SJSA1 (cell line): ENCODE data around the gene ZFPM1. TPM values are rescaled to one million over a fixed set of nuclear protein-coding genes. Genes with fewer than 3 reads are reported as not detected.
"Not testable (repeated sequence)": the region's sequence is repeated elsewhere in the genome, so short reads cannot be mapped to it uniquely, and the experiment has no call there.

Experiments
- DNase-seq, 2 experiments: peaks; one replicate each; pipeline ENCODE4 v3.0.0-alpha.2; 2015 to 2020; ENCODE audit warnings: low spot score in 2 of 2, low read depth in 1 of 2
- H3K27ac ChIP-seq: fragments of 250-450 bp; sonication (Bioruptor Pico); 2 replicates; pipeline ENCODE4 v1.5.1; 2020; ENCODE audit warnings: mild to moderate bottlenecking, moderate library complexity
- H3K27me3 ChIP-seq: fragments of 250-450 bp; sonication (Bioruptor Pico); replicated peaks from 2 replicates; pipeline ENCODE4 v1.5.1; 2020; ENCODE audit warnings: mild to moderate bottlenecking, moderate library complexity
- H3K36me3 ChIP-seq: fragments of 250-450 bp; sonication (Bioruptor Pico); 2 replicates; pipeline ENCODE4 v1.5.1; 2020; ENCODE audit warnings: mild to moderate bottlenecking
- H3K4me1 ChIP-seq: fragments of 250-450 bp; sonication (Bioruptor Pico); replicated peaks from 2 replicates; pipeline ENCODE4 v1.6.1; 2021; ENCODE audit warnings: mild to moderate bottlenecking
- H3K4me3 ChIP-seq: fragments of 250-450 bp; sonication (Bioruptor Pico); 2 replicates; pipeline ENCODE4 v1.5.1; 2020; ENCODE audit warnings: mild to moderate bottlenecking
- H3K9me3 ChIP-seq: fragments of 250-450 bp; sonication (Bioruptor Pico); replicated peaks from 2 replicates; pipeline ENCODE4 v1.5.1; 2020; ENCODE audit warnings: mild to moderate bottlenecking
- total RNA-seq: library from RNA; depleted of rRNA; stranded (reverse); fragments of >200 nt; shearing (Covaris generic); gene quantifications from 2 replicates; pipeline ENCODE4 v1.2.3, GENCODE V29; 2014

ZFPM1 gene
- total RNA-seq, 1 experiment from 2014 or later, result 0.92 TPM

DNA sequence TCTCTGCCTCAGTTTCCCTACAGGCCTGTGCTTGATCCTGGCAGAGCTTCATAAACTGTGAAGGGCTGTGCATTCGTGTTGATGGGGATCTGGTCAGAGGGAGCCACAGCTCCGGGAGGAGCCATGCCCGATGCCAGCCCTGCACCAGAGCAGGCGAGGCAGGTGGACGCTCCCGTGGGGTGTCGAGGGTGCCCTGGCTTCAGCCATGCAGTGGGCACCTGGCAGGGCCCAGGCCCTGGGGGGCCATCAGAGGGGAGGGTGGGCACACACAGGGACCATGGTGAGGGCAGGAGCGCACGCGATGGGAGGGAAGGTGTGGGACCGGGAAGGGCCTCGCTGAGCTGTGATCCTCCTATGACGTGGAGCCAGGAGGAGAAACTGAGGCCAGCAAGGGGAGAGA lies 22.0 kb downstream of the ZFPM1 start:
- Histone ChIP-seq H3K9me3 (no peaks in the 10 kb centered on the region), H3K4me1 (no peaks in the 10 kb centered on the region), H3K36me3 (no peaks in the 10 kb centered on the region), H3K27me3 (no peaks in the 10 kb centered on the region), H3K27ac (no peak overlapping the region), H3K4me3 (no peak overlapping the region)
- DNase-seq, result no peak

DNA sequence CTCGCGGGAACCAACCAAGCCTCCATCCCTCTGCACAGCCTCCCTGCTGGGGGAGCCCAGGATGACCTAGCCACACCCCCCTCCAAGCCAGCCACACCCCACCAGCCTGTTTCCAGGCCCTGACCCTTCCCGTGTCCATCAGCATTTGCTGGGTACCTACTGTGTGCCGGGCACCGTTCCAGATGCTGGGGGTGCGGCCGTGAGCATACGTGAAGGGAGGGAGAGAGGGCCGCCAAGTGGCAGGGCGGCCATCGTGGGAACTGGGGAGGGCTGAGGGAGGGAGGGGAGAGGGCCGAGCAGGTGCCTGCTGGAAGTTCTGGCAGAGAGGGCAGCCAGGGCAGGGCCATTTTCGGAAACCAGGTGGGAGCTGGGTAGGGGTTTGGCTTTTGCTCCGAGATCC lies 23.1 kb downstream of the ZFPM1 start:
- H3K27me3 ChIP-seq, result no peaks in the 10 kb centered on the region
- no peak overlapping the region for H3K4me3 ChIP-seq
- H3K27ac ChIP-seq, result no peak overlapping the region
- H3K9me3 ChIP-seq, result no peaks in the 10 kb centered on the region
- no peak for DNase-seq
- no peaks in the 10 kb centered on the region for H3K4me1 ChIP-seq
- H3K36me3 ChIP-seq, result no peaks in the 10 kb centered on the region

GRCh38 chr16:88476817-88477397 lies 23.8 kb downstream of the ZFPM1 start:
- Histone ChIP-seq H3K4me3 (no peak overlapping the region), H3K36me3 (no peaks in the 10 kb centered on the region), H3K27ac (no peak overlapping the region), H3K9me3 (no peaks in the 10 kb centered on the region), H3K4me1 (no peaks in the 10 kb centered on the region), H3K27me3 (no peaks in the 10 kb centered on the region)
- DNase-seq, result no peak

DNA sequence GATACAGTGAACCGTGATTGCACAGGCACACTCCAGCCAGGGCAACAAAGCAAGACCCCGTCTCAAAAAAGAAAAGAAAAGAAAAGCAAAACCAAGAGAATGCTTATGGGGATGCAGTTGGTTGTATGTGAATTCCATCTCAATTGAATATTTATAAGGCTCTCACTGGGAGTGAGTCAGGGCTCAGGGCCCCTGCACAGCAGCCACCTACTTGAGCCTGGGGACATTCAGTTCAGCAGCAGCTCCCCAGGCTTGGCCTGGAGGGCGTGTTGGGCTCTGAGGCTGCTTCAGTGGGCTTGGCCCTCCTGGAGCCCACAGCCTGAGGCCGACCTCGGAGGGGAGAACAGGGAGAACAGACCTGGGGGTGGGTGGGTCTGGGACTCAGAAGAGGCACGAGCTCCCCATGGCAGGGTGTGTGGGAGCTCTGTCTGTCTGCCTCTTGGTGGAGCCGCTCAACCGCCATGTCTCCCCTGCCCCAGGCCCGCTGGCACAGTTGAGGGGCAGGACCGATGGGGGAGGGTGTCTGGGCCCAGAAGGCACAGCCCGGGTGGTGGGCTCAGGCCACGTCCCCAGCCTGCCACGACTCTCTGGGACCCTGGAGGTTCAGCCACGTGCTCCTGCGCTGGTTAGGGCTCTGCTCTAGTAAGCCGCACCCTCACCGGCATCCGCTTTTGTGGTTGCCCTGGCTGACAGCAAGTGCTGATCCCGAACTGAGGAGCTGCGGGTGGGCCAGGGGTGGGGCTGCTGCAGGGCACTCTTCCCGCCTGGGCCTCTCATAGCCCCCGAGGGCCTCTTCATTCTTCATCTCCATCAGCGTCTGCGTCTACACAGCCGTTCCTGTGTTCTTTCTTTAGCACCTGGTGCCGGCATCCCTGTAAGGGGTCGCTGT lies 24.8 kb downstream of the ZFPM1 start:
- no peak for DNase-seq
- no peaks in the 10 kb centered on the region for H3K4me1 ChIP-seq
- H3K27me3 ChIP-seq, result no peaks in the 10 kb centered on the region
- H3K36me3 ChIP-seq, result no peaks in the 10 kb centered on the region
- H3K27ac ChIP-seq, result no peak overlapping the region
- no peak overlapping the region for H3K4me3 ChIP-seq
- no peaks in the 10 kb centered on the region for H3K9me3 ChIP-seq

GRCh38 chr16:88478889-88479792 lies 26.1 kb downstream of the ZFPM1 start:
- no peak overlapping the region for H3K4me3 ChIP-seq
- H3K4me1 ChIP-seq, result no peaks in the 10 kb centered on the region
- no peaks in the 10 kb centered on the region for H3K36me3 ChIP-seq
- no peak for DNase-seq
- H3K9me3 ChIP-seq, result no peaks in the 10 kb centered on the region
- no peak overlapping the region for H3K27ac ChIP-seq
- no peaks in the 10 kb centered on the region for H3K27me3 ChIP-seq

- no peak for DNase-seq
- no peaks in the 10 kb centered on the region for H3K4me1 ChIP-seq
- H3K27me3 ChIP-seq, result no peaks in the 10 kb centered on the region
- H3K27ac ChIP-seq, result no peak overlapping the region
- no peaks in the 10 kb centered on the region for H3K36me3 ChIP-seq
- no peak overlapping the region for H3K4me3 ChIP-seq
- H3K9me3 ChIP-seq, result no peaks in the 10 kb centered on the region
Observed at GRCh38 chr16:88479793-88480760, 27.0 kb downstream of the ZFPM1 start.

DNA sequence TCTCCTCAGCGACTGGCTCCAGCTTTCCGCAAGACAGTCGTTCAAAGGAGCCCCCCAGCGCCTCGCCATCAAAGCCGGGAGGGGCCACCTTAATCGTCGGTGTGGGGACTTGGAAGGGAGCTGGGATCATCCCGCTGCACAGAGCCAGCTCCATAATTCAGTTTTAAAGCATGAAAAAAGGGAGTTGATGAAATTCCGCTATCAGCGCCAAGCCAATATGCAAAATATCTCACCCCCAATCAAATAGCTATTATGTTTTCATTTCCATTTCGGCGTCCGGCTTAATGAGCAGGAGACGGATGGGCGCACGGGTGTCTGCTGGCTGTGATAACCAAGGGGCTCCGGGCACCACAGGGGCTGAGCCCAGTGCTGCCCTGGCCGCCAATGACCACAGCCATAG lies 27.7 kb downstream of the ZFPM1 start:
- Histone ChIP-seq H3K4me1 (no peaks in the 10 kb centered on the region), H3K4me3 (no peak overlapping the region), H3K27ac (no peak overlapping the region), H3K9me3 (no peaks in the 10 kb centered on the region), H3K27me3 (no peaks in the 10 kb centered on the region), H3K36me3 (no peaks in the 10 kb centered on the region)
- DNase-seq, result no peak

DNA sequence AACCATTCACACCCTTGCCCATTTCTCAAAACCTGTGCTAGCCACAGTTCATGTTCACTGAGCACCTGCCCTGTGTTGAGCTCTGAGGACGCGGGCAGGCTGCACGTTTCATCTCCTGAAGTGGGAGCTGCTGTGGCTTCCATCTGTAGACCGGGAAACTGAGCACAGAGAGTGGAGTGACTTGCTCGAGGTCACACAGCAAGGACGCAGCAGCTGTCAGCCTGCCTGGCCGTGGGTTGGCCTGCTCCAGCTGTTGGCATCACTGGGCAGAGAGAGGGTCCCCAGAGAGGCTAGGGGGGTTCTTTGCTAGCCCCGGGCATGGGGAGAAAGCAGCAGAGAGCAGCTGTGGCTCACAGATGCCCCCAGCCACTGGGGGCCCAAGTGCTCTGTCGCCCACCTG lies 28.8 kb downstream of the ZFPM1 start:
- DNase-seq, result no peak
- H3K4me3 ChIP-seq, result no peak overlapping the region
- H3K27me3 ChIP-seq, result no peaks in the 10 kb centered on the region
- no peaks in the 10 kb centered on the region for H3K4me1 ChIP-seq
- no peaks in the 10 kb centered on the region for H3K9me3 ChIP-seq
- H3K27ac ChIP-seq, result no peak overlapping the region
- no peaks in the 10 kb centered on the region for H3K36me3 ChIP-seq

DNA sequence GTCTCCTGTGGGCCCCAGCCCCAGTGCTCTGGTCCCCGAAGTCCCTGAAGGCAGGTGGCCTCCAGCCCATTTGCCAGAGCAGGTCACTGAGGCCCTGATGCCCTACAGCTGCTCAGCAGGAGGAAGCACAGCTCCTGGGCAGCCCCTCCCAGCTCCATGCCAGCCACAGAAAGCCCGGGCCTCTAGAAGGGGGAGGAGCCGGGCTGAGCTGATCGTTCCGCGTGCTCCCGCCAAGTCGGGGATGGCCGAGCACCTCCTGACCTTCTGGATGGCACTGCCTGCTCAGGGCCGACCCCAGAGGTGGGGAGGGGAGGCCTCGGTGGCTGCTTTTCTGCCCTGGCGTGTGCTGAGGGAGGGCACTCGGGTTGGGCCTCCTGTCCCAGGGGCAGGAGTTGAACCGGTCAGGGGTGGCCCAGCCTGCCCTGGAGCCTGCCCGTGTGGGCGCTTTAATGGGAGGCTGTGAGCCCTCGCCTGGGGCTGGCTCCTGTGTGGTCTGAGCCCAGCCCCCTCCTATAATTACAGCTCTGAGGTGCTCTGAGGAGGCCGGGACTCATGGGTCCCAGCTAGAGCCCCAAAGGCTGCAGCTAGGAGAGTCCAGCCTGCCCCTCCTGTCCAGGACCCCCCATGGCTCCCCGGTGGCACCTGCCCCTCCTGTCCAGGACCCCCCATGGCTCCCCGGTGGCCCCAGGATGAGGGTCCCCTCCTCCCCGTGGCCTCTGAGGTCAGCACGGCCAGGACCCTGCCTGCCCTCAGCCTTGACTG lies 29.7 kb downstream of the ZFPM1 start:
- Histone ChIP-seq H3K9me3 (no peaks in the 10 kb centered on the region), H3K27me3 (no peaks in the 10 kb centered on the region)

DNA sequence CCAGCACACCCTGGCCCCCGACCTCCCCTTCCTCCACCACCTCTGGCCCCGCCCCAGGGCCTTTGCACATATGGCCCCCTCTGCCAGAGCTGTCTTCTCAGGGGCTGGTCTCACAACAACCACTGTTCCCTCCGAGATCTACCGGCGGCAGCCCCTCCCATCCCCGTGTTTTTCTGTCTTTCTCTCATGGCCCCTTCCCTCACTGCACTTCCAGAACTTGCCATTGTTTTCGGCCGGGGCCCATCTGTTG lies 30.2 kb downstream of the ZFPM1 start:
- no peak overlapping the region for H3K4me3 ChIP-seq
- no peaks in the 10 kb centered on the region for H3K36me3 ChIP-seq
- no peak for DNase-seq
- no peaks in the 10 kb centered on the region for H3K4me1 ChIP-seq
- no peaks in the 10 kb centered on the region for H3K27me3 ChIP-seq
- H3K27ac ChIP-seq, result no peak overlapping the region
- H3K9me3 ChIP-seq, result no peaks in the 10 kb centered on the region

More for the DNA sequence above, 29.7 kb downstream of the ZFPM1 start:
- Histone ChIP-seq H3K4me3 (no peak overlapping the region), H3K4me1 (no peaks in the 10 kb centered on the region), H3K27ac (no peak overlapping the region), H3K36me3 (no peaks in the 10 kb centered on the region)
- DNase-seq, result no peak

DNA sequence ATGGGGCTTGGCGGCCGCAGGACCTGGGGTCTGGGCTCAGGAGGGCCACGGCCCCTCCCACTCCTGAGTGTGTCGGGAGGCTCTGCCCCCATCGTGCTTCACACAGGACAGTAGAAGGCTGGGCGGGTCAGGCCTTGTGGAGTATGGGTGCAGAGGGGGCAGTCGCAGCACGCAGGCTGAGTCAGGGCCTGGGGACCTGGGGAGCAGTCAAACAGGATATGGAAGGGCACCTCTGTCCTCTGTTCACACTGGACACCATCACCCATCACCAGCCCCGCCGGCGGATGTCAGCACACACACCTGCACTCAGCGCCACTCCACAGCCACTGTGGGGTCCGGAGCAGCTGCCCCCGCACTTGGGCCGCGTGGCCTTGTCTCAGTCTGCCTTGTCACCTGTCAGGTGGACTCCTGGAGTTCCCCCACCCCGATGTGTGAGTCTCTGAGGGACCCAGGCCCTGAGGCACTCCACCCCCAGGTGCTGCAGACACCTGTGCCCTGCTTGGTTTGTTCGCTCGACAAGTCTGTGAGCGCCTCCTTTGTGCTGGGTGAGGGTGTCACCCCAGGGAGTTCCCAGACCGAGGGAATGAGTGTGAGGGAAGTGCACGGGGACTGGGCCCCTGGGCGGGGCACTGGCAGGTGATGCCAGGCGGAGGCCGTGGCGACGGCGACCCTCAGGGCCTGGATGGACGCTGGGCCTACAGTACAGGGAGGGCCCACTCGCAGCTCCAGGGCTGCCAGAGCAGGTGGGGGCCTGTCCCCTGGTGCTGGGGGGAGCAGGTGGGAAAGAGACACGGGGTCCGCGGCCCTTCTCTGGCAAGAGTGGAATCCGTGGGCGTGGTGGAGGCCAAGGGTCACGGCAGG lies 31.7 kb downstream of the ZFPM1 start:
- no peak for DNase-seq
- H3K4me1 ChIP-seq, result no peaks in the 10 kb centered on the region
- H3K27ac ChIP-seq, result no peak overlapping the region
- no peaks in the 10 kb centered on the region for H3K27me3 ChIP-seq
- H3K36me3 ChIP-seq, result no peaks in the 10 kb centered on the region
- H3K9me3 ChIP-seq, result no peaks in the 10 kb centered on the region
- H3K4me3 ChIP-seq, result no peak overlapping the region

DNA sequence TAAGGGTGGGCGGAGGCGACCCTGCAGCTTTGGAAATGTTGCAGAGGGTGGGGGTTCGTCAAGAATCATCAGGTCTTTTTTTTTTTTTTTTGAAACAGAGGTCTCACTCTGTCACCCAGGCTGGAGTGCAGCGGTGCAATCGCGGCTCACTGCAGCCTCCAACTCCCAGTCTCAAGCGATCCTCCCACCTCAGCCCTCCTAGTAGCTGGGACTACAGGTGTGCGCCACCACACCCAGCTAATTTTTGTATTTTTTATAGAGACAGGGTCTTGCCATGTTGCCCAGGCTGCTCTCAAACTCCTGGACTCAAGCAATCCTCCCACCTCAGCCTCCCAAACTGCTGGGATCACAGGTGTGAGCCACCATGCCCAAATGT lies 32.3 kb downstream of the ZFPM1 start:
- H3K9me3 ChIP-seq, H3K4me1 ChIP-seq: not testable (repeated sequence)

More for the DNA sequence above, 32.3 kb downstream of the ZFPM1 start:
- not testable (repeated sequence) for H3K27ac ChIP-seq, DNase-seq, H3K4me3 ChIP-seq, H3K36me3 ChIP-seq, H3K27me3 ChIP-seq
